ENCODE measurements around the gene HMOX2. TPM values are rescaled to one million over a fixed set of nuclear protein-coding genes. Genes with fewer than 3 reads are reported as not detected.

HMOX2 gene
- polyA plus RNA-seq, 10 donors = 32.6 to 51.2 (median 38.7) TPM

DNA sequence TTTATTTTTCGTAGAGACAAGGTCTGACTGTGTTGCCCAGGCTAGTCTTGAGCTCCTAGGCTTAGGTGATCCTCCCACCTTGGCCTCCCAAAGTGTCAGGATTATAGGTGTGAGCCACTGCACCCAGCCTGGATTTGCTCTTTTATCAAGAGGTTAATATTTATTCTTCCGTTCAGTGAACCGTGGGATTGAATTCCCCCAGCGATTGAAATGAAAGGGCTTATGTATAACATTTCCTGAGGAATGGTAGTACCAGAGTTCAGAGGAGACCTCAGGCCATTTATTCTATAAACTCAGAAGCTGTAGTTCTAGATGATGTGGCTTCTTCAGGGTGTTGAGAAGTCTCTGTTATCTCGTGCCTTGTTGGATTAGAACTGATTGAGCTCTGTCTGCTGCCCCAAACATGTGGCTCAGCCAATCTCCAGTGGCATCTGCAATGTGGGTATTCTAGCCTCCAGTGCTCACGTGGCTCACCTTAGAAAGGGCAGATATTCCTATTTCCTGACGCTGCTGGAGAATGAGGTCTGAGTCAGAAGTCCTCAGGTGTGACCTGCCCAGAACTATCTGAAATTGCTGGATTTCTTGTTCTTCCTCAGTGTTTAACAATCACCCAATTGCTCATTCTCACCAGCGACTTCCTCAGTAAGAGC lies 22.5 kb downstream of the HMOX2 start:
- no peak for DNase-seq

DNA sequence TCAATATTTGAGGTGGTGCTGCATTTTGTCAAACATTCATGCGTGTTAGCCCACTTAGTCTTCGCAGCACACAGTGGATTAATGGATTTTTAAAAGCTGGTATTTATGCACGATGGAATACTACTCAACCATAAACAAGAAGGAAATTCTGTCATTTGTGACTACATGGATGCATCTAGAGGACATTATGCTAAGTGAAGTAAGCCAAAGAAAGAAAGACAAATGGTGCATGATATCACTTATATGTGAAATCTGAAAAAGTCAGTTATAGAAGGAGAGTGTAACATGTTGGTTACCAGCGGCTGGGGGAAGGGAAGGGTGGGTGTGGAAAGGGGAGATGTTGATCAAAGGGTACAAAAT lies 23.0 kb downstream of the HMOX2 start:
- no peak for DNase-seq

DNA sequence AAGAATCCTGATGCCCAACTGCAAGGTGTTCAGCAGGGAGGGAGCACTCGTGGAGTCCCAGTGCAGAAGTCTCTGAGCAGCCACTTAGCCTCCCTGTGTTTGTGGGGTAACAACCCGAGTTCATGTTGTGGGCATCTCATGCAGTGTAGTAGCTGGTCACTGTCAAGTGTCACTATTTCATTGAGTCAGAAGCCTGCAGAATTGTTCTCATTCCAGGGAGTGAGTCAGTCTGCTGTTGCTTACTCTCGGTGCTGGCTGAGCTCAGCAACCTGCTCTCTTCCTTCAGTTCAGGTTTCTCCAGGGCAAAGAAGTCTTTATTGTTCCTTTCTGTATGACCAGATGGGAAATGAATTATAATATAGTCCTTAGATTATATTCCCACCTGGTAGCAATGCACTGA lies 24.1 kb downstream of the HMOX2 start:
- peak in 1 of 3 donors; percentile 28 for DNase-seq

DNA sequence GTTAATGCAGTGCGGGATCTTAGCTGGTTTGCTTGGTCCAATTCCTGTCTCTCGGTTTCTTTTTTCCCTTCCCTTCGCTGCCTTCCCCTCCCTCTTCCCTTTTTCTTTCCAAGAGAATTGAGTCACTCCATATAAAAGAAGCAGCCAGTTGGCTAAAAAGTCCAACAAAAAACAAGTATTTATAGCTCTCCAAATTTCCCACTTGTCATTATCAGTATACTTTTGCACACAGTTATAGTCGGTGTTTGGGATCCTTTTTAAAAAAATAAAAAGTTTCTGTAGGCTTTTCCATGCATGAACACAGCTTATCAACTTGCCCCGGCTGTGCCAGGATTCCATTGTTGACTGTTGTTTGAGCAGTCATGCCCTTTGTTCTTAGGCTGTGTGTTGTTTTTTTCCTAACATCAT lies 24.9 kb downstream of the HMOX2 start:
- DNase-seq = peak; percentile 56 to 70 (median 67)

DNA sequence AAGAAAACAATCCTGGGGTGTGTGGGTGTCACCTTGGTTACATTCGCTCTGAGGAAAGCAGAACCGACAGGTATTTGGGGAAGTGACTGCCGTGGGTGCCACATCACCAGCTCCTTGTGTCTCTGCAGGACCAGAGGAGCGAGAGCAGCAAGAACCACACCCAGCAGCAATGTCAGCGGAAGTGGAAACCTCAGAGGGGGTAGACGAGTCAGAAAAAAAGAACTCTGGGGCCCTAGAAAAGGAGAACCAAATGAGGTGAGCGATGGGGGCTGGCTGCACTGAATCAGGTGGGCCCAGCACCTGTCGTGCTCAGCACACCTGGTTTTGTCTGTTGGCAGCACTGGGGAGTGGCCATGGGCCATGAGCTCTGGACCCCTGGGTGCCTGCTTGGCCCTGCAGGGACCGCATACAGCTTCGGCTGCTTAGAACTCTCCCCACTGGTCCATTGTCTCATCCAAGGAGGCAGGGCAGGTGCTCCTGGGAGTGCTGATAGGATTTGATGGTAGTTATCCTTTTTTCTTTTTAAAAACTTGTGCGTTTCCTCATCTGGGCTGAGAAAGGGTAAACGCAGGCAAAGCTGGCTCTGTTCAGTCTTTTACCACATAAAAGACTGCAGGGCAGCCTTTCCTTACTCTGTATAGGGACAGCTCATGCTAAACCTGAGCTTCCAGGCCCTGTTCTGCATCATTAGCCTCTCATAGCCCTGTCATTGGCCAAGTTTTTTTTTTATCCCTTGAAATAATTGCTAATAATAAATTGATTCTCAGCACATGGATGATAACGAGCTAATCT lies 29.4 kb downstream of the HMOX2 start:
- no peak for DNase-seq

DNA sequence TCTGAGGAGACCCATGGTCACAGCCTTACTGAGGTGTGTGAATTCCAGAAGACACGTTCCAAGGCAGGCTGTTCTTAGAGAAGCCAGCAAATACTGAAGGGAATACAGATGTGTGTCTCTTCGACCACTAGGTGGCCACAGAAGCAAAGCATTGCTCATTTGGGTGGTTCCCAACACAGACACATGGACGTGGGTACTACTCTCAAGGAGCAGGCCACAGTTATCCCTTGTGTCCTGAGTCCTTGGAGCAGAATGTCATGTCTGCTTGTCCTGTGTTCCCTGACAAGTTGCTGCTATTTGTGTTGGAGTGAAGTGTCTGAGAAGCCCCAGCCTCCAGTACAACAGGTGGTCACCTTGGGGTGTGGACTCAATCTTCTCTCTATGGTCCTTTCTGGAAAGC lies 30.3 kb downstream of the HMOX2 start:
- DNase-seq = peak; percentile 64 to 85 (median 82)

DNA sequence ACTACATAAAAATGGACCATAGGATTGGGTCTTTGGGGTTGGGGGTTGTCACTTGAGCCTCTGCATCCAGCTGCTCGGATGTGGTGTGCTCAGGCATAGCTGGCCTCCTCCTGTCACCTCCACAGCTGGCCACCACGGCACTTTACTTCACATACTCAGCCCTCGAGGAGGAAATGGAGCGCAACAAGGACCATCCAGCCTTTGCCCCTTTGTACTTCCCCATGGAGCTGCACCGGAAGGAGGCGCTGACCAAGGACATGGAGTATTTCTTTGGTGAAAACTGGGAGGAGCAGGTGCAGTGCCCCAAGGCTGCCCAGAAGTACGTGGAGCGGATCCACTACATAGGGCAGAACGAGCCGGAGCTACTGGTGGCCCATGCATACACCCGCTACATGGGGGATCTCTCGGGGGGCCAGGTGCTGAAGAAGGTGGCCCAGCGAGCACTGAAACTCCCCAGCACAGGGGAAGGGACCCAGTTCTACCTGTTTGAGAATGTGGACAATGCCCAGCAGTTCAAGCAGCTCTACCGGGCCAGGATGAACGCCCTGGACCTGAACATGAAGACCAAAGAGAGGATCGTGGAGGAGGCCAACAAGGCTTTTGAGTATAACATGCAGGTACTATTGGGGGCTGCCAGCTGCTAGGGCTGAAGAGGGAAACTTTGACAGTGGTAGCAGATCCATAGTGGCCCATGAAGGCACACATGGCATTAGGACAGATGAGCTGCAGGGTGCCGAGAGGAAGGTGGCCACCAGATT lies 31.6 kb downstream of the HMOX2 start:
- DNase-seq = no peak

DNA sequence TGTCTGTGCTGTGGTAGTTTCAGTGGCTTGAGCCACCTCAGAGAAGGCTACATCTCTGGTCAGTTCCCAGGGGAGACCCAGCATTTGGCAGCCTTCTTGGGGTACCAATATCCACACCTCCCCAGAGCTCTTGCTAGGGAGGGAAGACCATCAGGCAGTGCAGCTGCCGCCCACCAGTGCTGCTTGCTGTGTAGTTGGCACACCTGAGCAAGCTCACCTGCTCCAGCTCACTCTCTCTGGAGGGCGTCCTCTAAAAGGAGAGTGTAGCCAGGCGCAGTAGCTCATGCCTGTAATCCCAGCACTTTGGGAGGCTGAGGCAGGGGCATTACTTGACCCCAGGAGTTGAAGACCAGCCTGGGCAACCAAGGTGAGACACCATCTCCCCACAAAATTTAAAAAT lies 32.6 kb downstream of the HMOX2 start:
- no peak for DNase-seq

DNA sequence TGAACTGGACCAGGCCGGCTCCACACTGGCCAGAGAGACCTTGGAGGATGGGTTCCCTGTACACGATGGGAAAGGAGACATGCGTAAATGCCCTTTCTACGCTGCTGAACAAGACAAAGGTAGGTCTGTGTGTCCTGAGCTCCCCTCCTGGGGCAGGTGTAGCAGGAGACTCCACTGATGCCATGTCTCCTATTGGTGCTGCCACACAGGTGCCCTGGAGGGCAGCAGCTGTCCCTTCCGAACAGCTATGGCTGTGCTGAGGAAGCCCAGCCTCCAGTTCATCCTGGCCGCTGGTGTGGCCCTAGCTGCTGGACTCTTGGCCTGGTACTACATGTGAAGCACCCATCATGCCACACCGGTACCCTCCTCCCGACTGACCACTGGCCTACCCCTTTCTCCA lies 33.2 kb downstream of the HMOX2 start:
- no peak for DNase-seq

DNA sequence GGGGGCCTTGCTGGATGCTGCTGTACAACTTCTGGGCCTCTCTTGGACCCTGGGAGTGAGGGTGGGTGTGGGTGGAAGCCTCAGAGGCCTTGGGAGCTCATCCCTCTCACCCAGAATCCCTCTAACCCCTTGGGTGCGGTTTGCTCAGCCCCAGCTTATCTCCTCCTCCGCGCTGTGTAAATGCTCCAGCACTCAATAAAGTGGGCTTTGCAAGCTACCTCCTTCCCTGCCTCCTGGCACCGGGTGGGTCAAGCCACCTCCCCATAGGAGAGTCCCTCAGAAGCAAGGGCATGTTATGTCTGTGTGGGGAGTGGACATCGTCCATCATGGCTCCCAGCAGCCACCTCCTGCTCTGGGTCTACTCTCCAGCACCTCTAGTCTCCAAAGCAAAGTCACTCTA lies 33.9 kb downstream of the HMOX2 start:
- no peak for DNase-seq

DNA sequence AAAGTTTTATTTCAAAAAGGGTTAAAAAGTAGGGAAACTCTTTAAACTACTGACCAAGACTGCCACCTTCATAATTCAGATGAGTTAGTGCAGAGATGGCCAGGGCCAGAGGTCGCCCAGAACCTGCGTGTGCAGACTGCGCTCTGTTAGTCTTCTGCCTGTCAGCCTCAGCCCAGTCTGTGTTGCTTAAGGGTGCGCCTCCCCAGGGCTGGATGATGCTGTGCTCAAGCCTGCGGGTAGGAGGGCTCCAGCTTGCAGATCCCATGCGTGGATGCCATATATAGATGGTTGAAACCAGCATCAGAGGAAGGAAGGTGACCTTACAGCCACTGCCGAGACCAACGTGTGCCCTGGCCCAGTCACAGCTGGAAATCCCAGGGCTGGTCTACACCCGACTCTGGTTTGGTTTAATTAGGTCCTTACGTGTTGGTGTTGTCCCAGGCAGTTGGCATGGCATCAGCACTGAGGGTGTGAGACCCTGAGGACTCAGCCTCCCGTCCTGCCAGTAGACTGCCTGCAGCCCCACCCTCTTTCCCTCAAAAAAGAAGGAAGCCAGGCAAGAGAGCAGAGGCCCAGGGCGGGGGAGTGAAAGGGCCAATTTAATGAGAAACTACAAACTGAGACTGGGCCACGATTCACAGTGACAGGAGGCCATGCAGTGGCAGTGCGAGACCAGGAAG lies 34.7 kb downstream of the HMOX2 start:
- no peak for DNase-seq

DNA sequence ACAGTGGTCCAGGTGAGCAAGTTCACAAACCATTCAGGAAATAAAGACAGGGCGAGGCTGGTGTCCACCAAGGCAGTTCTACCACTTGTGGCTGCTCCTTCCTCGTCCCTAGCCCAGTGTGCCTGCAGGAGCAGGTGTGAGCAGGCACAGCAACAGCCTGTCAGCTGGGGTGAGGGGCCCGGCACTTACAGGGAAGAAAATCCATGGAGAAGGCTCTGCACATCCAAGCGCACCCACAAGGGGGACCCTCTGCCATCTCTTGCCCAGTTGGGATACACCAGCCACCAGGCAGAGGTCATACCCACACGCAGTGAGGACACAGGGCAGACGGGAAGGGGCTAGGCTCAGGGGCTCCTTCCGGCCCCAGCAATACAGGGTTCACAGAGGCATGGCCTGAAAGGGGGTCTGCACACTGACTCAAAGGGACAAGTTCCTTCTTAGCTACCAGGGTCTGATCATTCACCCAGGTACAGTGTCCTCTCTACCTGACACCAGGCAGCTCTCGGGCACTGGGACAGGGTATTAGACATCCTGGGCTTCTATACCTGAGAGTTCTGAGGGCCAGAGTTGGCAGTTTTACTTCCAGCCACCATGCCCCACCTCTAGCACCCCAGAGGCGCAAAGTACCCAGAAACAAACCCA lies 35.4 kb downstream of the HMOX2 start:
- peak in 1 of 3 donors; percentile 57 for DNase-seq

DNA sequence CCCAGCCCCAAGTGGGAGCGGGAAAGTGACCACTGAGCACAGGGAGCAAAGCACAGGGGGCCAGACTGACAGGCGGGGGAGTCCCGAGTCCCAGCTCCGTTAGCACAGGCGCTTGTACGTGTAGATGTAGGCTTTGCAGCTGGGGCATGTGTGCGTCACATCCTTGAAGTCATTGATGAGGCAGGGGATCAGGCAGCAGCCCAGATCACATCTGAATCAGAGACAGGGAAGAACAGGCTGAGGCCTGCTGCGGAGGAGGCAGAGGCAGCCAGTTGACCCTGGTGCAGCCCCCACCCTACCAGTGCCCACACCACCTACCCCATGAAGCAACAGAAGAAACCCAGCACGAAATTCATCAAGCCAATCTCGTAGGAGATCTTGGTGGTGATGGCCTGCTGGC lies 36.3 kb downstream of the HMOX2 start:
- DNase-seq = no peak

DNA sequence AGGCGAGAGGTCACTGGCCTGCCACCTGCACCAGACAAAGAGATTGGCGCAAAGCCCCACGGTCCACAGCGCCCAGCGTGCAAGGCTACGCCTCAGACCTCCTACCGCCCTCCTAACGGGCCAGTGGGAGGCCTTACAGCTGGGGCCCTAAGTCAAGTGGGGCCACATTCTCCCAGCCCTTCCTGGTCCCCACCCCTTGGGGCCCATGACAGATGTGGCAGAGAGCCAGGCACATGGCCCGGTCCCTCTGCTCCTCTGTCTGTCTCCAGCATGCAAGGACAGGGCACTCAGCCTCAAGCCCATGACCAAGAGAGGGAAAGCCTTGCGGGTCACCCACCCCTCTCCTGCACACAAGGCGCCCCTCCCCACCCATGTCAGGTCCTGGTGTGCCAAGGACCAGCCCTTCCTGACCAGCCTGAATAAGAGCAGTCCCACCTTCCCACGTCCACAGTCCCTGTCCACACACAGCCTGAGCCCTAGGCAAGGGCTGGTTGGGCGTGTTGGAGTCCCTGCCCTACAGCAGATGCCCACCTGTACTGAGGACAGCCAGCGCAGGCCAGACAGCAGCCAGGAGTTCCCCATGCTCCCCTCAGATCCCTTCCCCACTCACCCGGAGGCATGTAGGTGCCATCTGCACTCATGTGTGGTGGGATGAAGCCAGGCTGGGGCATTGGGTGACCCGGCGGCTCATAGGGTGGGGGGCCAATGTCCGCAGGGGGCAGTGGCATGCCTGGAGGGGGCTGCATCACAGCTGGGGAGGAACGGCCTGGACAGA lies 37.1 kb downstream of the HMOX2 start:
- no peak for DNase-seq

DNA sequence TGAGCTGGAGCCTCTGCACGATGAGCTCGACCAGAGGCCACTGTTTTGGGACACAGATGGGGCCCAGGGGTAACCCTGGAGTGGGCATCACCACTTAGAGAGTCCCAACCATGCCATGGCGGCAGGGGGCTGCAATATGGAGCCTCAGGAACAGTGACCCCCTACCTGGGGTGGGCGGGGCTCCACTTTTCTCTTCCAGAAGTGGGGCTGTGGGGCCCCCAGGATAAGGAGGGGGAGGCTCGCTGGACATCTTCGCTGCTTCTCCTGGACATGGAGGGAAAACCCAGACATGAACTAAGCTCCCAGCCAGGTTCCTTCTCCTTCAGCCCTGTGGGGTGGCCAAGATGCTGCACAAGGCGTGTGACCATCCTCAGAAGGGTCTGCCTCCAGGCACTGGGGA lies 37.7 kb downstream of the HMOX2 start:
- no peak for DNase-seq

DNA sequence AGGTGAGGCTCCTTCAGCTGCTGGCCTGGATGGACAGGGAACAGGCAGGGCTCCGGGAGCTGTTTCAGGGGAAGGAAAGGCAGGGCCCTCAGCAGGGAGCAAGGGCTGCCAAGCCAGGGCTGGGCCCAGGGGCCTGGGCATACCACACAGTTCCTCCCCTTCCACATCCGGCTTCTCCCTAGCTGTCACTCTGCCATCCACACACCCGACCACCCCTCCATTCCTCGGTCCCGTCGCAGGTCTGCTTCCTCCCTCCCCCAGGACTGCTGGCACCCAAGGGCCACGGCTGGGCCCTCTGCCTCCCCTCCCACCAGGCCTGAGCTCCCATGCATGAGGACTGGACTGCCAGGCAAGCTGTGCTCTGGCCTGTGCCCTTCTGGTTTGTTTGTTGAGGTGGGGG lies 38.4 kb downstream of the HMOX2 start:
- DNase-seq = no peak

DNA sequence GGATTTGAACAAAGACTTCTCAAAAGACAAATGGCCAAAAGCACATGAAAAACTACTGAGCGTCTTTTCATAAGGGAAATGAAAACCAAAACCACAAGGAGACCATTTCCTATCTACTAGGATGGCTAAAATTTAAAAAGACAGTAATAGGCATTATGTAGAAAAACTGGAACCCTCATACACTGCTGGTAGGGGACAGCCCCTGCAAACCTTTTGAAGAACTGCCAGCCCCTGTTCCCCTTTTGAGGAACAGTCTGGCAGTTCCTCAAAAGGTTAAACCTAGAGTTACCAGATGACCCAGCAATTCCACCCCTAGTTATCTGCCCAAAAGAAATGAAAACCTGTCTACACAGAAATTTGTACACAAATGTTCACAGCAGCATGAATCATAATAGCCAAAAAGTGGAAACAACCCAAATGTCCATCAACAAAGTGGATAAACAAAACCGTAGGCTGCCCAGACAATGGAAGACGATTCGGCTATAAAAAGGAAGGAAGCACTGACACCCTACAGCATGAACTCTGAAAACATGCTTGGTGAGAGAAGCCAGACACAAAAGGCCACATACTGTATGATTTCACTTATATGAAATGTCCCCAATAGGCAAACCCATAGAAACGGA lies 39.5 kb downstream of the HMOX2 start:
- DNase-seq = no peak

DNA sequence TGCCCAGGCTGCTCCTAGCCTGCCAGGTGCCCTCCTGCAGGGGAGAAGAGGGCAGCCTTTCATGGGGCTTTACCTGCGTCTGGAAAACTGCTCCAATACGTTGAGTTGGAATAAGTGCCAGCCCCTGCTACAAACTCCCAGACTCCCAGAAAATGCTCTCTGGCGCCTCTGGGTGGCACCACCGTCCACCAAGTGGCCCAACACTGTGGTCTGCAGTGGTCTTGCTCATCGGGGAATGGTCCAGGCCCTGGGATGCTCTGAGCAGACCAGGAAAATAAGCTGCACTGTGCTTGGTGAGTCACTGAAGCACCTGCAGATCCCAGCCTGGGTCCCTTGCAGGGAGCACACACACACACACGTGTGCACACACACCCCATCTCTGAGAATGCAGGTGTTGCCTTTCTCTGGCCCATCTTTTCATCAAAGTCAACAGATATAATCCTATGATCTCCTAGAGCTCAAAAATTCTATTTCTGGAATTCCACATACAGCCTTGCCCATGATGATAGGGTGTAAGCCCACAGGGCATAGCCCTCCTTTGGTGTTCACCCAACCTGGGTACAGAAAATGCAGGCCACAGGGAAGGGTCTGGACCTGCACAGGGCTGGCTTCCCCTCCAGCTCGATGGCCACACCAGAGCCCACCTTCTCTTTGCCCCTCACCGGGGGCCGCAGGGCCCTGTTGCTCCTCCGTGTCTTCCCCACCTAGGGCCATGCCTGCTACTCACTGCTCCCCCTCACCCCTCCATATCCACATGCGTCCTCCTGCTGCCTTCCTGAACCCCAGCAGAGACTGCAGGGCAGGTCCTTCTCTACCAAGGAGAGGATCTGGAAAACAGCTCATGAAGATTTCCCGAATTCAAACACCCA lies 41.8 kb downstream of the HMOX2 start:
- DNase-seq = peak in 1 of 3 donors; percentile 54

DNA sequence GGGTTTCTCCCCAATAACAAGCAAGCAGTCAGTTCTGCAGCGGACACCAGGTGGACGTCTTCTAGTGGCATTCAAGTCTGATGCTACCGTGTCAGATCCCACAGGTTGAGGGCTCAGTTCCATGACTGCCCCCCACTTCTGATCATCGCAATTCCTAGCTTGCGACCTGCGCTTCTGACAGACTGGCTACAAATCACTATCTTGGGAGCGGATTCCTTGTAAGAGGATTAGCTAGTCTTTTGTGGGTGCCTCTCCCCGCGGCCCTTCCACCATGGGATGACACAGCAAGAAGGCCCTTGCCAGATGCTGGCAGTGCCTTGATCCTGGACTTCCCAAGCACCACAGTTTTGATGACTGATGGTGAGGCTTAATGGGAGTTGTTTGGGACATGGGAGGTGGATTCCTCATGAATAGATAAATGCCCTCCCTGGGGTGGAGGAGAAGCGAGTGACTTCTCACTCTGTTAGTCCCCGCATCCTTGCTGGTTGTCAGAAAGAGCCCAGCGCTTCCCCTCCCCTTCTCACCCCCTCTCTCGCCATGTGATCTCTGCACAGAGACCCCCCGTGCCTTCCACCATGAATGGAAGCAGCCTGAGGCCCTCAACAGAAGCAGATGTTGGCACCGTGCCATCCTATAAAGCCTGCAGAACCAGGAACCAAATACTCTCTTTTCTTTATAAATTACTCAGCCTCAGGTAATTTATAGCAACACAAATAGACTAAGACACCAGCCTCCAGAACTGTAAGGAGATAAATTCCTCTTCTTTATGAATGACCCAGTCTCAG lies 43.3 kb downstream of the HMOX2 start:
- no peak for DNase-seq

All from muscle of back (tissue), 11 donors.